Measurements from ENCODE around the gene SYNPO2. TPM values are rescaled to one million over a fixed set of nuclear protein-coding genes. Genes with fewer than 3 reads are reported as not detected.
A peak's percentile ranks its signal among the peaks of the same experiment; 100 is the strongest.

SYNPO2 gene
- total RNA-seq, 1 donor: 34.0 TPM

GRCh38 chr4:119082661-119083060 lies 194.0 kb downstream of the SYNPO2 start:
- H3K27me3 ChIP-seq (ENCODE audit: insufficient read depth, low read length): no peaks in the 10 kb centered on the region
- H3K4me3 ChIP-seq (ENCODE audit: insufficient read depth, low read length): no peak overlapping the region
- no peak overlapping the region for H3K27ac ChIP-seq (ENCODE audit: low read depth, low read length)
- no peak overlapping the region for H3K4me2 ChIP-seq (ENCODE audit: insufficient read depth, low read length)
- no peaks in the 10 kb centered on the region for H3K9me3 ChIP-seq (ENCODE audit: low read depth, low read length)
- no peaks in the 10 kb centered on the region for H3K79me2 ChIP-seq (ENCODE audit: insufficient read depth, low read length)
- no peak for DNase-seq (ENCODE audit: insufficient read length, low spot score, missing footprints)
- H4K20me1 ChIP-seq (ENCODE audit: insufficient read depth, low read length): no peaks in the 10 kb centered on the region
- H3K36me3 ChIP-seq (ENCODE audit: insufficient read depth, low read length): no peaks in the 10 kb centered on the region
- no peak for TF ChIP-seq CTCF (IDR thresholded peaks at IDR 0.05; ENCODE audit: extremely low read depth, low read depth, low read length)
- H2AFZ ChIP-seq (ENCODE audit: low read length): no peak overlapping the region
- H3K4me1 ChIP-seq (ENCODE audit: insufficient read depth, low read length): peaks cover 4% of the 10 kb centered on the region

GRCh38 chr4:119084513-119084912 lies 195.9 kb downstream of the SYNPO2 start:
- Histone ChIP-seq H3K4me1 (ENCODE audit: insufficient read depth, low read length) (peaks cover 4% of the 10 kb centered on the region), H3K79me2 (ENCODE audit: insufficient read depth, low read length) (no peaks in the 10 kb centered on the region), H3K4me3 (ENCODE audit: insufficient read depth, low read length) (no peak overlapping the region), H2AFZ (ENCODE audit: low read length) (no peak overlapping the region), H3K9me3 (ENCODE audit: low read depth, low read length) (no peaks in the 10 kb centered on the region), H3K27ac (ENCODE audit: low read depth, low read length) (no peak overlapping the region), H3K27me3 (ENCODE audit: insufficient read depth, low read length) (no peaks in the 10 kb centered on the region), H3K4me2 (ENCODE audit: insufficient read depth, low read length) (no peak overlapping the region), H4K20me1 (ENCODE audit: insufficient read depth, low read length) (no peaks in the 10 kb centered on the region), H3K36me3 (ENCODE audit: insufficient read depth, low read length) (no peaks in the 10 kb centered on the region)
- no peak for TF ChIP-seq CTCF (IDR thresholded peaks at IDR 0.05; ENCODE audit: extremely low read depth, low read depth, low read length)
- DNase-seq (ENCODE audit: insufficient read length, low spot score, missing footprints): no peak

GRCh38 chr4:119087121-119087520 lies 198.5 kb downstream of the SYNPO2 start:
- TF ChIP-seq CTCF (IDR thresholded peaks at IDR 0.05; ENCODE audit: extremely low read depth, low read depth, low read length): peak; percentile 39
- Histone ChIP-seq H3K9me3 (ENCODE audit: low read depth, low read length) (no peaks in the 10 kb centered on the region), H3K4me1 (ENCODE audit: insufficient read depth, low read length) (no peaks in the 10 kb centered on the region), H2AFZ (ENCODE audit: low read length) (peak overlapping the region; percentile 32), H4K20me1 (ENCODE audit: insufficient read depth, low read length) (no peaks in the 10 kb centered on the region), H3K4me2 (ENCODE audit: insufficient read depth, low read length) (no peak overlapping the region), H3K27ac (ENCODE audit: low read depth, low read length) (no peak overlapping the region), H3K79me2 (ENCODE audit: insufficient read depth, low read length) (no peaks in the 10 kb centered on the region), H3K36me3 (ENCODE audit: insufficient read depth, low read length) (no peaks in the 10 kb centered on the region), H3K27me3 (ENCODE audit: insufficient read depth, low read length) (no peaks in the 10 kb centered on the region), H3K4me3 (ENCODE audit: insufficient read depth, low read length) (no peak overlapping the region)
- no peak for DNase-seq (ENCODE audit: insufficient read length, low spot score, missing footprints)

DNA sequence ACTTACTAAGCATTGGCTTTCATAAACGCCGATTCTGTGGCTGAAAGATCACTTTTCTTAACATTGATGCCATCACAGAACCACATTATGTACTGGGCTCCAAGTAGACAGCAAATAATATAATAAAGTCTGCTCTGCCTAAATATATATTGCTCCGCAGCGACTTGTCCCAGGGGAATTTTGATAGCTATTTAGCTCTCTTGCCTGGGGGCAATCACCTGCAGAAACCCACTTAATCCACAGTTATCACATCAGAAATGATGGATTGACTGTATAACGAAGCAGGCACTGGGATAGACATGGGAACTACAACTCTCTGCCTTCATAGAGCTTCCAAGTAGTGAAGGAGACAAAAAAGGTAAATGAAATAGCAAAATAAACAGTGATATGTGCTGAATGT lies 199.0 kb downstream of the SYNPO2 start:
- H3K27me3 ChIP-seq (ENCODE audit: insufficient read depth, low read length): no peaks in the 10 kb centered on the region
- H3K4me2 ChIP-seq (ENCODE audit: insufficient read depth, low read length): no peak overlapping the region
- no peak for TF ChIP-seq CTCF (IDR thresholded peaks at IDR 0.05; ENCODE audit: extremely low read depth, low read depth, low read length)
- no peak overlapping the region for H3K4me3 ChIP-seq (ENCODE audit: insufficient read depth, low read length)
- DNase-seq (ENCODE audit: insufficient read length, low spot score, missing footprints): no peak
- no peaks in the 10 kb centered on the region for H3K4me1 ChIP-seq (ENCODE audit: insufficient read depth, low read length)
- H3K27ac ChIP-seq (ENCODE audit: low read depth, low read length): no peak overlapping the region
- no peaks in the 10 kb centered on the region for H4K20me1 ChIP-seq (ENCODE audit: insufficient read depth, low read length)
- no peaks in the 10 kb centered on the region for H3K36me3 ChIP-seq (ENCODE audit: insufficient read depth, low read length)
- no peaks in the 10 kb centered on the region for H3K79me2 ChIP-seq (ENCODE audit: insufficient read depth, low read length)
- peak overlapping the region; percentile 4 for H2AFZ ChIP-seq (ENCODE audit: low read length)
- no peaks in the 10 kb centered on the region for H3K9me3 ChIP-seq (ENCODE audit: low read depth, low read length)
